ENCODE results near the gene NRROS. TPM values are rescaled to one million over a fixed set of nuclear protein-coding genes. Genes with fewer than 3 reads are reported as not detected.

The NRROS gene
- total RNA-seq, 1 donor from 2014 or later = 20.7 TPM

DNA sequence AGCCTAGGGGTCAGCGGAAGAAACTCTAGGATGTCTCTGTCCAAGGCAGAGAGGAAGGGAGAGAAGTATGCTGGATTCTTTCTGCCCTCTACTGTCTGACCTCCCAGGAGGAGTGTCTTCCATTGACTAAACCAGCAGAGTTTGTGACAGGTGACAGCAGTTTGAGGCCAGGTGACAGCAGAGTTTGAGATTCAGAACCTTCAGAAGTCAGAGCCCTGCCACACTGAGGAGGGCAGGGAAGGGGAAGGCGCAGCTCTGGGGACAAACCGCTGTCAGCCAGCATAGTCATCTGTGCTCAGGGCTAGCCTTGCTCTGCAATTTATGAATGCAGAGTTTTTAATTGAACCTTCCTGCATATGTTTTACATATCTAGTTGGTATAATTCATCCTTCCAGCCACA is 12.3 kb downstream of the NRROS start:
- Histone ChIP-seq H3K9me3 (no peaks in the 10 kb centered on the region), H3K27me3 (ENCODE audit: low read depth) (no peaks in the 10 kb centered on the region), H3K4me1 (peaks cover 47% of the 10 kb centered on the region), H3K4me3 (no peak overlapping the region), H3K27ac (peak overlapping the region; percentile 51), H3K36me3 (peaks cover 26% of the 10 kb centered on the region)
- TF ChIP-seq, protein P1, sequence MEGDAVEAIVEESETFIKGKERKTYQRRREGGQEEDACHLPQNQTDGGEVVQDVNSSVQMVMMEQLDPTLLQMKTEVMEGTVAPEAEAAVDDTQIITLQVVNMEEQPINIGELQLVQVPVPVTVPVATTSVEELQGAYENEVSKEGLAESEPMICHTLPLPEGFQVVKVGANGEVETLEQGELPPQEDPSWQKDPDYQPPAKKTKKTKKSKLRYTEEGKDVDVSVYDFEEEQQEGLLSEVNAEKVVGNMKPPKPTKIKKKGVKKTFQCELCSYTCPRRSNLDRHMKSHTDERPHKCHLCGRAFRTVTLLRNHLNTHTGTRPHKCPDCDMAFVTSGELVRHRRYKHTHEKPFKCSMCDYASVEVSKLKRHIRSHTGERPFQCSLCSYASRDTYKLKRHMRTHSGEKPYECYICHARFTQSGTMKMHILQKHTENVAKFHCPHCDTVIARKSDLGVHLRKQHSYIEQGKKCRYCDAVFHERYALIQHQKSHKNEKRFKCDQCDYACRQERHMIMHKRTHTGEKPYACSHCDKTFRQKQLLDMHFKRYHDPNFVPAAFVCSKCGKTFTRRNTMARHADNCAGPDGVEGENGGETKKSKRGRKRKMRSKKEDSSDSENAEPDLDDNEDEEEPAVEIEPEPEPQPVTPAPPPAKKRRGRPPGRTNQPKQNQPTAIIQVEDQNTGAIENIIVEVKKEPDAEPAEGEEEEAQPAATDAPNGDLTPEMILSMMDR (IDR thresholded peaks at IDR 0.05) = no peak
- DNase-seq (no peak), ATAC-seq (no peak)
- intact Hi-C loops (cut with DNase I) = no loop called here

DNA sequence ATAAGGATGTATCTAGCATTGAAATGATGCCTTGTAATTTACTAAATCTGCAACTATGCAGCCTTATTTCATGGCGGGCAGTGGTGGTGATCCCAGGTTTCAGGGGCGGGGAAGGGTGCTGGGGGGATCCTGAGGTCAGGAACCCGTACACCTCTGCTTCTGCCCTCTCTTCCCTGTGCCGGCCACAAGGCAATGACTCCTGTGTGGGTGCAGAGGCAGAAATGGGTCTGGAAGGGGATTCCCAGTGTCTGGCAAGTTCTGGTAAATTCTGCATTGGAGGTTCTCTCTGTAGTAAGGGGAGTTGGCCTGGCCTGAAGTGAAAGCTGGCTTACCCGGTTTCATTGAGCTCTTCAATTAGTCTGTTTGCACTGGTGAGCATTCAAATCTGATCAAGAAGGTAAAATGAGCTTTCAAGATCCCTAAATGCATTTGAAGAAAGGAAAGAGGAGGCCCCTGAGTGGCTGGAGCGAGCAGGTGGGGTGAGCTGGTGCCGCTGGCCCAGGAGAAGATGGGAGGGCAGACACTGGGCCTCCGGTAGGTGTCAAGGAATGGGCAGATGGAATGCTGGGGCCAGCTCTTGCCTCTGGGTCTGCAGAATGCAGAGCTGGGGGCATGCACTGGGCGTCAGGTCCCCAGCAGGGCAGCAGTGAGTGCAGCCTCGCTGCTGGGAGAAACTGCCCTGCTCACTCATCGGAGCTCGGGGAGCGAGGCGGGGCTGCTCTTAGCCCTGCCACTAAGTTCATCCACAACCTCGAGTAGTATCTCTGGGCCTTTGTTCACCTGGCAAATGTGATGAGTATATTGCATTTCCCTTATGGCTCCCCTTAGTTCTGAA is 13.7 kb downstream of the NRROS start:
- Histone ChIP-seq H3K27ac (peak overlapping the region; percentile 18), H3K4me3 (no peak overlapping the region), H3K36me3 (peaks cover 40% of the 10 kb centered on the region), H3K4me1 (peaks cover 47% of the 10 kb centered on the region), H3K27me3 (ENCODE audit: low read depth) (no peaks in the 10 kb centered on the region), H3K9me3 (no peaks in the 10 kb centered on the region)
- no peak for DNase-seq
- ATAC-seq = no peak
- TF ChIP-seq, protein P1 (IDR thresholded peaks at IDR 0.05) = no peak
- intact Hi-C loops (cut with DNase I) = no loop called here

DNA sequence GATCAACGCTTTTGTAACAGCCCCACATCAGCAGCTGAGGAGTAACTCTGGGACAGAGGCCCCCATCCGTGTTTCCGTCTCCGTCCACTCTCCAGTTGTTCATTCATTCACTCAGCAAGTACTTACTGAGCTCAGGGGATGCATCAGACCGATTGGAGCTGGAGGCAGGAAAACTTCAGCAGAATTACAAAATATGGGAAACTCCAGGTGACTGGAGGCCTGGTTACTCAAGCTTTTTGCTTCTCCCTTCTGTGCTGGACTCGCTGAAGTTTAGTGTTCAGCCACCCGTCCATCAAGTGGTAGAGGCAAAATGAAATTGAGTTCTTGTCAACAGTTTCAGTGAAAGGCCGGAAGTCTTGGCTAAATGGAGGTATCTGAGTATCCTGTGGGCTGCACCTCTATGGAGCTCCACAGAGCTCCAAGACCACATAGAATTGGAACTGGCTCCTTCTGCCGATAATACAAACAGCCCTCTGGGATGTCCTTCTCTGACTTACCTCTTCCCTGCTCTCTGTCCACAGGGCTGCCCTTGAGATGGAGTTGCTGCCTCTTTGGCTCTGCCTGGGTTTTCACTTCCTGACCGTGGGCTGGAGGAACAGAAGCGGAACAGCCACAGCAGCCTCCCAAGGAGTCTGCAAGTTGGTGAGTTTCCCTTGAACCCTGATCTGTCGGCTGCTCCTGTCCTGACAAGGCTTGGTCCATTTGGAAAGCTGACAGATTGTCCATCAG is 14.7 kb downstream of the NRROS start:
- ATAC-seq (no peak), DNase-seq (no peak)
- TF ChIP-seq, protein P1 (IDR thresholded peaks at IDR 0.05) = no peak
- peaks cover 45% of the 10 kb centered on the region for H3K36me3 ChIP-seq
- no peak overlapping the region for H3K4me3 ChIP-seq
- intact Hi-C loops (cut with DNase I) = no loop called here
- H3K9me3 ChIP-seq = no peaks in the 10 kb centered on the region
- no peak overlapping the region for H3K27ac ChIP-seq
- peaks cover 47% of the 10 kb centered on the region for H3K4me1 ChIP-seq
- no peaks in the 10 kb centered on the region for H3K27me3 ChIP-seq (ENCODE audit: low read depth)

DNA sequence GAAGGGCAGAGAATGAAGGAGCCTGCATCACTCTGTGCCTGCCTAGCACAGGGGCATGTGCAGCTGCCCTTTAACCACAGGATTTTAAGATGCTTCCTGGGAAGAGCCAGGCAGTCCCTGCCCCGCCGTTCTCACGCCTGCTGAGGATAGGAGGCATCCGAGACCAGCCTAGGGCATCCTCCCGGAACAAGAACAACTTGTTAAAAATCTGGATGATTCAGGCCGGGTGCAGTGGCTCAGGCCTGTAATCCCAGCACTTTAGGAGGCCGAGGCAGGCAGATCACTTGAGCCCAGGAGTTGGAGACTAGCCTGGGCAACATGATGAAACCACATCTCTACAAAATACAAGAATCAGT is 15.2 kb downstream of the NRROS start:
- no peak for ATAC-seq
- peaks cover 47% of the 10 kb centered on the region for H3K4me1 ChIP-seq
- no peak overlapping the region for H3K4me3 ChIP-seq
- no peak overlapping the region for H3K27ac ChIP-seq
- intact Hi-C loops (cut with DNase I) = no loop called here
- H3K9me3 ChIP-seq = no peaks in the 10 kb centered on the region
- peaks cover 47% of the 10 kb centered on the region for H3K36me3 ChIP-seq
- DNase-seq = no peak
- TF ChIP-seq, protein P1 (IDR thresholded peaks at IDR 0.05) = no peak
- no peaks in the 10 kb centered on the region for H3K27me3 ChIP-seq (ENCODE audit: low read depth)

DNA sequence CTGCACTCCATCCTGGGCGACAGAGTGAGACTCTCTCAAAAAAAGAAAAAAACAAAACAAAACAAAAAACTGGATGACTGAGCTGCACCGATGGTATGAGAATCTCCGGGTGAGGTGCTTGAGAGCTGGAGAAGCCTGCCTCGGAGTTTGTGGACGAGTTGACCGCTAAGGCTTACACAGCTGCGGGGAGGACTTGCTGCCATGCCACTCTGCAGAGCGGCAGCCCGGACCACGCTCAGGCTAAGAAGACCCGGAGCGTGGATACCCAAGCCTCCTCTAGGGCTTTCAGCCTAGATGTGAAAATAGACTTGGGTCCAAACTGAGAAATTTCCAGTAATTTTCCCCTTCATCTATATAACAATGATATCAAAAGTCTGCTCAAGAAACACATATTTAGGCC is 16.0 kb downstream of the NRROS start:
- DNase-seq (no peak), ATAC-seq (no peak)
- H3K9me3 ChIP-seq = no peaks in the 10 kb centered on the region
- H3K36me3 ChIP-seq = peaks cover 55% of the 10 kb centered on the region
- no peaks in the 10 kb centered on the region for H3K27me3 ChIP-seq (ENCODE audit: low read depth)
- TF ChIP-seq, protein P1 (IDR thresholded peaks at IDR 0.05) = no peak
- no peak overlapping the region for H3K4me3 ChIP-seq
- intact Hi-C loops (cut with DNase I) = no loop called here
- H3K27ac ChIP-seq = no peak overlapping the region
- peaks cover 42% of the 10 kb centered on the region for H3K4me1 ChIP-seq

Measured in lower lobe of right lung (tissue), 2 donors.